Measurements from ENCODE around the gene TMC1. TPM values are rescaled to one million over a fixed set of nuclear protein-coding genes. Genes with fewer than 3 reads are reported as not detected.
"Not testable (repeated sequence)": the region's sequence is repeated elsewhere in the genome, so short reads cannot be mapped to it uniquely, and the experiment has no call there.

Gene TMC1
- total RNA-seq, 2 donors from 2014 or later = not detected

- no peaks in the 10 kb centered on the region for H3K4me1 ChIP-seq (ENCODE audit: control insufficient read depth in 1 of 2, low read depth in 2 of 2)
- H3K27ac ChIP-seq = no peak overlapping the region
- no peak for TF ChIP-seq CTCF (IDR thresholded peaks at IDR 0.05)
- no peaks in the 10 kb centered on the region for H3K36me3 ChIP-seq
- H3K4me3 ChIP-seq = no peak overlapping the region
- no peaks in the 10 kb centered on the region for H3K9me3 ChIP-seq
- H3K27me3 ChIP-seq (replicated peaks; ENCODE audit: insufficient read depth) = no peaks in the 10 kb centered on the region
- DNase-seq (ENCODE audit: low spot score) = no peak
- ATAC-seq (ENCODE audit: insufficient number of reproducible peaks, low FRiP score, low read depth) = no peak
Measured at GRCh38 chr9:72790989-72791388, 269.6 kb downstream of the TMC1 start.

- no peak for DNase-seq (ENCODE audit: low spot score)
- TF ChIP-seq CTCF (IDR thresholded peaks at IDR 0.05) = no peak
- H3K4me3 ChIP-seq = no peak overlapping the region
- H3K27me3 ChIP-seq (replicated peaks; ENCODE audit: insufficient read depth) = no peaks in the 10 kb centered on the region
- H3K27ac ChIP-seq = no peak overlapping the region
- H3K36me3 ChIP-seq = no peaks in the 10 kb centered on the region
- no peaks in the 10 kb centered on the region for H3K9me3 ChIP-seq
- H3K4me1 ChIP-seq (ENCODE audit: control insufficient read depth in 1 of 2, low read depth in 2 of 2) = no peaks in the 10 kb centered on the region
- ATAC-seq (ENCODE audit: insufficient number of reproducible peaks, low FRiP score, low read depth) = no peak
Measured at GRCh38 chr9:72791436-72791835, 270.0 kb downstream of the TMC1 start.

- no peak overlapping the region for H3K27ac ChIP-seq
- ATAC-seq (ENCODE audit: insufficient number of reproducible peaks, low FRiP score, low read depth) (no peak), DNase-seq (ENCODE audit: low spot score) (no peak)
- no peak overlapping the region for H3K4me3 ChIP-seq
- no peaks in the 10 kb centered on the region for H3K9me3 ChIP-seq
- no peaks in the 10 kb centered on the region for H3K27me3 ChIP-seq (replicated peaks; ENCODE audit: insufficient read depth)
- H3K4me1 ChIP-seq (ENCODE audit: control insufficient read depth in 1 of 2, low read depth in 2 of 2) = no peaks in the 10 kb centered on the region
- no peaks in the 10 kb centered on the region for H3K36me3 ChIP-seq
- no peak for TF ChIP-seq CTCF (IDR thresholded peaks at IDR 0.05)
Measured at GRCh38 chr9:72794946-72795345, 273.5 kb downstream of the TMC1 start.

GRCh38 chr9:72800328-72800994, 279.1 kb downstream of the TMC1 start:
- H3K9me3 ChIP-seq = no peaks in the 10 kb centered on the region
- no peak overlapping the region for H3K4me3 ChIP-seq
- no peaks in the 10 kb centered on the region for H3K4me1 ChIP-seq (ENCODE audit: control insufficient read depth in 1 of 2, low read depth in 2 of 2)
- no peak overlapping the region for H3K27ac ChIP-seq
- TF ChIP-seq CTCF (IDR thresholded peaks at IDR 0.05) = no peak
- no peaks in the 10 kb centered on the region for H3K27me3 ChIP-seq (replicated peaks; ENCODE audit: insufficient read depth)
- no peaks in the 10 kb centered on the region for H3K36me3 ChIP-seq
- DNase-seq (ENCODE audit: low spot score) = no peak
- ATAC-seq (ENCODE audit: insufficient number of reproducible peaks, low FRiP score, low read depth) = no peak

GRCh38 chr9:72805238-72805637, 283.8 kb downstream of the TMC1 start:
- Histone ChIP-seq H3K4me1 (ENCODE audit: control insufficient read depth in 1 of 2, low read depth in 2 of 2) (peaks cover 0 to 17% of the 10 kb centered on the region in 2 donors), H3K27ac (no peak overlapping the region), H3K27me3 (replicated peaks; ENCODE audit: insufficient read depth) (no peaks in the 10 kb centered on the region), H3K36me3 (no peaks in the 10 kb centered on the region), H3K4me3 (no peak overlapping the region), H3K9me3 (no peaks in the 10 kb centered on the region)
- ATAC-seq (ENCODE audit: insufficient number of reproducible peaks, low FRiP score, low read depth) = no peak
- no peak for DNase-seq (ENCODE audit: low spot score)
- no peak for TF ChIP-seq CTCF (IDR thresholded peaks at IDR 0.05)

GRCh38 chr9:72806313-72806809, 285.0 kb downstream of the TMC1 start:
- H3K9me3 ChIP-seq; H3K4me3 ChIP-seq; DNase-seq (ENCODE audit: low spot score); H3K27ac ChIP-seq; H3K36me3 ChIP-seq; ATAC-seq (ENCODE audit: insufficient number of reproducible peaks, low FRiP score, low read depth); H3K27me3 ChIP-seq (replicated peaks; ENCODE audit: insufficient read depth): not testable (repeated sequence)
- H3K4me1 ChIP-seq (ENCODE audit: control insufficient read depth in 1 of 2, low read depth in 2 of 2) = peaks cover 0 to 17% of the 10 kb centered on the region in 2 donors
